HCT116 (cell line): ENCODE measurements around the gene ALLC. TPM values are rescaled to one million over a fixed set of nuclear protein-coding genes. Genes with fewer than 3 reads are reported as not detected.

Experiments used
- ATAC-seq: fragments of 200-7000 bp; cut with Tn5 transposase; 2 replicates; pipeline ENCODE4 v1.9.1; 2020; ENCODE audit warnings: mild to moderate bottlenecking, moderate library complexity
- BruUV-seq: library from RNA; stranded (reverse); fragments of 400-500 nt; replicated peaks from 2 replicates; lab custom pipeline; 2021; lab: Mats Ljungman, UMichigan
- CTCF ChIA-PET: fragments of 300-600 bp; sonication (Branson Sonifier 250); formaldehyde crosslinking; loops from one replicate; lab custom pipeline; 2021; ENCODE audit warnings: antibody characterized with exemption; lab: Charles Lee
- POLR2A ChIA-PET: fragments of 300-600, 350-600 bp; sonication (Branson Sonifier 250); formaldehyde crosslinking; loops from one replicate; lab custom pipeline; 2021; ENCODE audit warnings: antibody characterized with exemption; lab: Charles Lee
- RAD21 ChIA-PET, 2 experiments: fragments of 300-600 bp; sonication (Branson Sonifier 250); formaldehyde crosslinking; loops; one replicate each; lab custom pipeline; 2023; ENCODE audit warnings: low total read pairs in 2 of 2; ENCODE audit not compliant: uncharacterized antibody in 2 of 2, unreplicated experiment in 2 of 2, low non-redundant PET in 1 of 2; lab: Charles Lee
- DNase-seq: peaks from one replicate; pipeline ENCODE4 v3.0.0-alpha.2; 2010; ENCODE audit warnings: low read depth, low spot score
- H2AFZ ChIP-seq: fragments of 200-600 bp; shearing (Covaris generic), sonication (generic); 2 replicates; pipeline ENCODE4 v1.6.1; 2017; ENCODE audit warnings: low read depth, mixed run types, mixed read lengths, antibody characterized with exemption, low read length; ENCODE audit not compliant: poor library complexity, severe bottlenecking
- H3K27ac ChIP-seq: 2 replicates; pipeline ENCODE4 v1.5.1; 2012; ENCODE audit warnings: low read depth, low read length
- H3K27me3 ChIP-seq: fragments of 200-600 bp; sonication (generic); 2 replicates; pipeline ENCODE4 v1.6.1; 2016; ENCODE audit warnings: mixed run types, low read length, mixed read lengths; ENCODE audit not compliant: insufficient read depth
- H3K36me3 ChIP-seq, 2 experiments: fragments of 200-500 bp in 1 of 2; fragments of 200-600 bp in 1 of 2; sonication (Bioruptor generic) in 1 of 2; sonication (generic) in 1 of 2; 2 replicates each; pipeline versions ENCODE4 v1.5.1 to v1.6.1; 2014 to 2016; ENCODE audit warnings: low read length in 2 of 2, inconsistent platforms in 1 of 2, mixed read lengths in 1 of 2, mixed run types in 1 of 2; ENCODE audit not compliant: insufficient read depth in 2 of 2, control insufficient read depth in 1 of 2
- H3K4me1 ChIP-seq, 2 experiments: fragments of 200-600 bp in 1 of 2; sonication (generic) in 1 of 2; 2 replicates each; pipeline versions ENCODE4 v1.5.1 to v1.6.1; 2012 to 2017; ENCODE audit warnings: low read length in 2 of 2, inconsistent platforms in 1 of 2, mild to moderate bottlenecking in 1 of 2, mixed read lengths in 1 of 2, mixed run types in 1 of 2, moderate library complexity in 1 of 2; ENCODE audit not compliant: insufficient read depth in 2 of 2, control insufficient read depth in 1 of 2
- H3K4me2 ChIP-seq: fragments of 200-600 bp; sonication (generic); 2 replicates; pipeline ENCODE4 v1.6.1; 2017; ENCODE audit warnings: mixed run types, low read length, mixed read lengths
- H3K4me3 ChIP-seq, 2 experiments: fragments of 200-600 bp in 1 of 2; sonication (generic) in 1 of 2; replicated peaks in 1 of 2; 2 replicates each; pipeline ENCODE4 v1.5.1; 2011 to 2016; ENCODE audit warnings: low read length in 2 of 2, control low read depth in 1 of 2, low read depth in 1 of 2, mild to moderate bottlenecking in 1 of 2, mixed read lengths in 1 of 2, mixed run types in 1 of 2
- H3K79me2 ChIP-seq: fragments of 200-600 bp; sonication (generic); 2 replicates; pipeline ENCODE4 v1.6.1; 2017; ENCODE audit warnings: mild to moderate bottlenecking, mixed run types, low read length, moderate library complexity, mixed read lengths; ENCODE audit not compliant: insufficient read depth
- H3K9ac ChIP-seq: fragments of 200-600 bp; sonication (generic); 2 replicates; pipeline ENCODE4 v1.6.1; 2016; ENCODE audit warnings: low read length, mixed read lengths
- H3K9me2 ChIP-seq: fragments of 200-600 bp; sonication (generic), shearing (Covaris generic); 2 replicates; pipeline ENCODE4 v1.6.1; 2017; ENCODE audit warnings: mixed run types, mild to moderate bottlenecking, moderate library complexity; ENCODE audit not compliant: insufficient read depth
- H3K9me3 ChIP-seq, 2 experiments: fragments of 200-500 bp in 1 of 2; fragments of 200-600 bp in 1 of 2; sonication (Bioruptor generic) in 1 of 2; sonication (generic) in 1 of 2; 2 replicates each; pipeline ENCODE4 v1.6.1; 2014 to 2017; ENCODE audit warnings: low read length in 2 of 2, mixed read lengths in 2 of 2, inconsistent platforms in 1 of 2, low read depth in 1 of 2, mild to moderate bottlenecking in 1 of 2, mixed run types in 1 of 2, moderate library complexity in 1 of 2; ENCODE audit not compliant: control insufficient read depth in 1 of 2, insufficient read depth in 1 of 2
- H4K20me1 ChIP-seq: fragments of 200-600 bp; sonication (generic), shearing (Covaris generic); 2 replicates; pipeline ENCODE4 v1.6.1; 2017; ENCODE audit warnings: mixed run types, mild to moderate bottlenecking, moderate library complexity; ENCODE audit not compliant: insufficient read depth
- CBX3 ChIP-seq: IDR thresholded peaks from 2 replicates; pipeline ENCODE4 v1.6.1; 2012; ENCODE audit warnings: low read depth
- CEBPB ChIP-seq: IDR thresholded peaks from 2 replicates; pipeline ENCODE4 v1.6.1; 2012; ENCODE audit warnings: low read depth
- ELF1 ChIP-seq: IDR thresholded peaks from 2 replicates; pipeline ENCODE4 v1.6.1; 2012; ENCODE audit warnings: low read depth, borderline replicate concordance
- EZH2 ChIP-seq: fragments of 200-600 bp; sonication (generic); IDR thresholded peaks from 2 replicates; pipeline ENCODE4 v1.6.1; 2017; ENCODE audit warnings: antibody characterized with exemption, mixed run types
- EZH2phosphoT487 ChIP-seq: fragments of 200-600 bp; IDR thresholded peaks from 2 replicates; pipeline ENCODE4 v1.6.1; 2018; ENCODE audit warnings: antibody characterized with exemption, borderline replicate concordance
- FOSL1 ChIP-seq: IDR thresholded peaks from 2 replicates; pipeline ENCODE4 v1.6.1; 2012; ENCODE audit warnings: low read depth
- JUND ChIP-seq: IDR thresholded peaks from 2 replicates; pipeline ENCODE4 v1.6.1; 2012
- POLR2A ChIP-seq: IDR thresholded peaks from 2 replicates; pipeline ENCODE4 v1.7.0; 2011; ENCODE audit warnings: borderline replicate concordance; ENCODE audit not compliant: insufficient read depth, insufficient read length; ENCODE audit errors: extremely low read depth
- POLR2AphosphoS5 ChIP-seq: IDR thresholded peaks from 2 replicates; pipeline ENCODE4 v1.6.1; 2011; ENCODE audit warnings: mild to moderate bottlenecking, low read depth, low read length, moderate library complexity
- RAD21 ChIP-seq: IDR thresholded peaks from 2 replicates; pipeline ENCODE4 v1.6.1; 2012; ENCODE audit warnings: low read depth, mild to moderate bottlenecking
- SIN3A ChIP-seq: IDR thresholded peaks from 2 replicates; pipeline ENCODE4 v1.6.1; 2012; ENCODE audit warnings: low read depth
- SP1 ChIP-seq: IDR thresholded peaks from 2 replicates; pipeline ENCODE4 v1.6.1; 2012; ENCODE audit warnings: low read depth
- SRF ChIP-seq: IDR thresholded peaks from 2 replicates; pipeline ENCODE4 v1.6.1; 2012; ENCODE audit warnings: low read depth
- TCF7L2 ChIP-seq: IDR thresholded peaks from 2 replicates; pipeline ENCODE4 v1.7.0; 2011; ENCODE audit warnings: borderline replicate concordance, inconsistent platforms; ENCODE audit not compliant: insufficient read depth, insufficient read length; ENCODE audit errors: extremely low read depth
- ZFX ChIP-seq: fragments of 450-650 bp; IDR thresholded peaks from 2 replicates; pipeline ENCODE4 v1.6.1; 2017
- intact Hi-C: fragments of 100-400 bp; cut with micrococcal nuclease; formaldehyde crosslinking; loops from 2 replicates; pipeline ENCODE4 v1.10.0; 2022
- total RNA-seq: library from RNA; stranded (reverse); gene quantifications from one replicate; pipeline ENCODE4 v1.2.1, GENCODE V29; 2021; ENCODE audit not compliant: unreplicated experiment
- TF ChIP-seq, protein P1 (sequence below): IDR thresholded peaks from 2 replicates; pipeline ENCODE4 v1.6.1; 2012; ENCODE audit warnings: low read depth
- TF ChIP-seq, protein P2 (sequence below): IDR thresholded peaks from 2 replicates; pipeline ENCODE4 v1.6.1; 2012
- TF ChIP-seq, protein P3 (sequence below): IDR thresholded peaks from 2 replicates; pipeline ENCODE4 v1.6.1; 2011; ENCODE audit warnings: mild to moderate bottlenecking, low read length, moderate library complexity; ENCODE audit not compliant: insufficient replicate concordance; ENCODE audit errors: extremely low read depth
- TF ChIP-seq, protein P4 (sequence below): IDR thresholded peaks from 2 replicates; pipeline ENCODE4 v1.6.1; 2012
- TF ChIP-seq, protein P5 (sequence below), 3 experiments: fragments of 200-600 bp in 1 of 3; sonication (generic) in 1 of 3; IDR thresholded peaks in 2 of 3; conservative IDR thresholded peaks in 1 of 3; 2 replicates each; pipeline ENCODE4 v1.5.1; 2012 to 2017; ENCODE audit warnings: low read depth in 2 of 3, low read length in 2 of 3, antibody characterized with exemption in 1 of 3, borderline replicate concordance in 1 of 3, control low read depth in 1 of 3, mild to moderate bottlenecking in 1 of 3, mixed read lengths in 1 of 3, mixed run types in 1 of 3, moderate library complexity in 1 of 3; ENCODE audit not compliant: insufficient read depth in 1 of 3

Gene ALLC
- total RNA-seq, 1 experiment from 2014 or later: not detected

DNA sequence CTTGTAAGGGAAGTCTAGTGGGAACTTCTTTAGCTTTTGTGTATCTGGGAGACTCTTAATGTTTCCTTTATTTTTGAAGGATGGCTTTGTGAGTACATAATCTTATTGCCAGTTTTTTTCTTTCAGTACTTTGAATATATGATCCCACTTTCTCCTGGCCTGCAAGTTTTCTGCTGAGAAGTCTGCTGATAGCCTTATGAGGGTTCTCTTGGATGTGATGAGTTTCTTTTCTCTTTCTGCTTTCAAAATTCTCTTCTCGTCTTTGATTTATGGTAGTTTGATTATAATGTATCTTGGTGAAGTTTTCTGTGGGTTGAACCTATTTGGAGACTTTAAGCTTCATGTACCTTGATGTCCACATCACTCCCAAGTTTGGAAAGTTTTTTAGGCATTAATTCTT lies 35.0 kb upstream of the ALLC start:
- POLR2A ChIA-PET: no interaction called here
- TF ChIP-seq JUND (no peak), POLR2AphosphoS5 (no peak), SRF (no peak), RAD21 (no peak), CEBPB (no peak), EZH2phosphoT487 (no peak), ELF1 (no peak), CBX3 (no peak), TCF7L2 (no peak), FOSL1 (no peak), SP1 (no peak), SIN3A (no peak), EZH2 (no peak), ZFX (no peak), POLR2A (no peak)
- TF ChIP-seq, protein P1, sequence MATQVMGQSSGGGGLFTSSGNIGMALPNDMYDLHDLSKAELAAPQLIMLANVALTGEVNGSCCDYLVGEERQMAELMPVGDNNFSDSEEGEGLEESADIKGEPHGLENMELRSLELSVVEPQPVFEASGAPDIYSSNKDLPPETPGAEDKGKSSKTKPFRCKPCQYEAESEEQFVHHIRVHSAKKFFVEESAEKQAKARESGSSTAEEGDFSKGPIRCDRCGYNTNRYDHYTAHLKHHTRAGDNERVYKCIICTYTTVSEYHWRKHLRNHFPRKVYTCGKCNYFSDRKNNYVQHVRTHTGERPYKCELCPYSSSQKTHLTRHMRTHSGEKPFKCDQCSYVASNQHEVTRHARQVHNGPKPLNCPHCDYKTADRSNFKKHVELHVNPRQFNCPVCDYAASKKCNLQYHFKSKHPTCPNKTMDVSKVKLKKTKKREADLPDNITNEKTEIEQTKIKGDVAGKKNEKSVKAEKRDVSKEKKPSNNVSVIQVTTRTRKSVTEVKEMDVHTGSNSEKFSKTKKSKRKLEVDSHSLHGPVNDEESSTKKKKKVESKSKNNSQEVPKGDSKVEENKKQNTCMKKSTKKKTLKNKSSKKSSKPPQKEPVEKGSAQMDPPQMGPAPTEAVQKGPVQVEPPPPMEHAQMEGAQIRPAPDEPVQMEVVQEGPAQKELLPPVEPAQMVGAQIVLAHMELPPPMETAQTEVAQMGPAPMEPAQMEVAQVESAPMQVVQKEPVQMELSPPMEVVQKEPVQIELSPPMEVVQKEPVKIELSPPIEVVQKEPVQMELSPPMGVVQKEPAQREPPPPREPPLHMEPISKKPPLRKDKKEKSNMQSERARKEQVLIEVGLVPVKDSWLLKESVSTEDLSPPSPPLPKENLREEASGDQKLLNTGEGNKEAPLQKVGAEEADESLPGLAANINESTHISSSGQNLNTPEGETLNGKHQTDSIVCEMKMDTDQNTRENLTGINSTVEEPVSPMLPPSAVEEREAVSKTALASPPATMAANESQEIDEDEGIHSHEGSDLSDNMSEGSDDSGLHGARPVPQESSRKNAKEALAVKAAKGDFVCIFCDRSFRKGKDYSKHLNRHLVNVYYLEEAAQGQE: no peak
- TF ChIP-seq, protein P2, sequence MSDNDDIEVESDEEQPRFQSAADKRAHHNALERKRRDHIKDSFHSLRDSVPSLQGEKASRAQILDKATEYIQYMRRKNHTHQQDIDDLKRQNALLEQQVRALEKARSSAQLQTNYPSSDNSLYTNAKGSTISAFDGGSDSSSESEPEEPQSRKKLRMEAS: no peak
- TF ChIP-seq, protein P3, sequence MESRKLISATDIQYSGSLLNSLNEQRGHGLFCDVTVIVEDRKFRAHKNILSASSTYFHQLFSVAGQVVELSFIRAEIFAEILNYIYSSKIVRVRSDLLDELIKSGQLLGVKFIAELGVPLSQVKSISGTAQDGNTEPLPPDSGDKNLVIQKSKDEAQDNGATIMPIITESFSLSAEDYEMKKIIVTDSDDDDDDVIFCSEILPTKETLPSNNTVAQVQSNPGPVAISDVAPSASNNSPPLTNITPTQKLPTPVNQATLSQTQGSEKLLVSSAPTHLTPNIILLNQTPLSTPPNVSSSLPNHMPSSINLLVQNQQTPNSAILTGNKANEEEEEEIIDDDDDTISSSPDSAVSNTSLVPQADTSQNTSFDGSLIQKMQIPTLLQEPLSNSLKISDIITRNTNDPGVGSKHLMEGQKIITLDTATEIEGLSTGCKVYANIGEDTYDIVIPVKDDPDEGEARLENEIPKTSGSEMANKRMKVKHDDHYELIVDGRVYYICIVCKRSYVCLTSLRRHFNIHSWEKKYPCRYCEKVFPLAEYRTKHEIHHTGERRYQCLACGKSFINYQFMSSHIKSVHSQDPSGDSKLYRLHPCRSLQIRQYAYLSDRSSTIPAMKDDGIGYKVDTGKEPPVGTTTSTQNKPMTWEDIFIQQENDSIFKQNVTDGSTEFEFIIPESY: no peak
- TF ChIP-seq, protein P4, sequence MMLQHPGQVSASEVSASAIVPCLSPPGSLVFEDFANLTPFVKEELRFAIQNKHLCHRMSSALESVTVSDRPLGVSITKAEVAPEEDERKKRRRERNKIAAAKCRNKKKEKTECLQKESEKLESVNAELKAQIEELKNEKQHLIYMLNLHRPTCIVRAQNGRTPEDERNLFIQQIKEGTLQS: no peak
- TF ChIP-seq, protein P5, sequence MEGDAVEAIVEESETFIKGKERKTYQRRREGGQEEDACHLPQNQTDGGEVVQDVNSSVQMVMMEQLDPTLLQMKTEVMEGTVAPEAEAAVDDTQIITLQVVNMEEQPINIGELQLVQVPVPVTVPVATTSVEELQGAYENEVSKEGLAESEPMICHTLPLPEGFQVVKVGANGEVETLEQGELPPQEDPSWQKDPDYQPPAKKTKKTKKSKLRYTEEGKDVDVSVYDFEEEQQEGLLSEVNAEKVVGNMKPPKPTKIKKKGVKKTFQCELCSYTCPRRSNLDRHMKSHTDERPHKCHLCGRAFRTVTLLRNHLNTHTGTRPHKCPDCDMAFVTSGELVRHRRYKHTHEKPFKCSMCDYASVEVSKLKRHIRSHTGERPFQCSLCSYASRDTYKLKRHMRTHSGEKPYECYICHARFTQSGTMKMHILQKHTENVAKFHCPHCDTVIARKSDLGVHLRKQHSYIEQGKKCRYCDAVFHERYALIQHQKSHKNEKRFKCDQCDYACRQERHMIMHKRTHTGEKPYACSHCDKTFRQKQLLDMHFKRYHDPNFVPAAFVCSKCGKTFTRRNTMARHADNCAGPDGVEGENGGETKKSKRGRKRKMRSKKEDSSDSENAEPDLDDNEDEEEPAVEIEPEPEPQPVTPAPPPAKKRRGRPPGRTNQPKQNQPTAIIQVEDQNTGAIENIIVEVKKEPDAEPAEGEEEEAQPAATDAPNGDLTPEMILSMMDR (IDR thresholded peaks at IDR 0.05 in 2 of 3, conservative IDR thresholded peaks at IDR 0.05 in 1 of 3; ENCODE audit: borderline replicate concordance in 1 of 3, insufficient read depth in 1 of 3, low read depth in 2 of 3, low read length in 2 of 3): no peak
- no peak overlapping the region for H2AFZ ChIP-seq
- RAD21 ChIA-PET: no interaction called here
- H4K20me1 ChIP-seq: no peaks in the 10 kb centered on the region
- no peak overlapping the region for H3K27ac ChIP-seq
- DNase-seq (no peak), ATAC-seq (no peak)
- no peak overlapping the region for H3K4me3 ChIP-seq
- CTCF ChIA-PET: no interaction called here
- no peaks in the 10 kb centered on the region for H3K36me3 ChIP-seq
- H3K4me1 ChIP-seq: no peaks in the 10 kb centered on the region
- H3K4me2 ChIP-seq: no peak overlapping the region
- no peak overlapping the region for H3K9ac ChIP-seq
- no peaks in the 10 kb centered on the region for H3K9me2 ChIP-seq
- intact Hi-C loops: no loop called here
- H3K9me3 ChIP-seq: no peaks in the 10 kb centered on the region
- no peaks in the 10 kb centered on the region for H3K27me3 ChIP-seq
- BruUV-seq: no TSS peak
- H3K79me2 ChIP-seq: no peaks in the 10 kb centered on the region
